OCI-LY3 (cell line): Measurements from ENCODE around the gene LSM5.

ENCODE experiments used
- H2AFZ ChIP-seq: fragments of 200-600, 300-600 bp; shearing (Covaris generic); 2 replicates; pipeline ENCODE4 v1.6.0; 2014; ENCODE audit warnings: antibody characterized with exemption, low read depth, low read length
- H3K27ac ChIP-seq: fragments of 200-600, 300-600 bp; sonication (generic); 2 replicates; pipeline ENCODE4 v1.5.1; 2014; ENCODE audit warnings: mild to moderate bottlenecking, low read length, moderate library complexity, mixed read lengths
- H3K27me3 ChIP-seq: fragments of 200-600, 300-600 bp; sonication (generic); 2 replicates; pipeline ENCODE4 v1.6.1; 2014; ENCODE audit warnings: low read depth, low read length, mixed read lengths
- H3K36me3 ChIP-seq: fragments of 200-600, 300-600 bp; sonication (generic); replicated peaks from 2 replicates; pipeline ENCODE3; 2014; ENCODE audit warnings: low read depth, low read length, mixed read lengths
- H3K4me1 ChIP-seq: fragments of 300-600, 200-600 bp; sonication (generic); 2 replicates; pipeline ENCODE4 v1.6.1; 2014; ENCODE audit warnings: low read length, mixed read lengths
- H3K4me2 ChIP-seq: fragments of 200-600, 300-600 bp; sonication (generic); 2 replicates; pipeline ENCODE4 v1.6.1; 2014; ENCODE audit warnings: low read length, mixed read lengths
- H3K4me3 ChIP-seq: fragments of 300-600, 200-600 bp; sonication (generic); 2 replicates; pipeline ENCODE4 v1.5.1; 2014; ENCODE audit warnings: antibody characterized with exemption, mild to moderate bottlenecking, low read length, moderate library complexity
- H3K79me2 ChIP-seq: fragments of 300-600, 200-600 bp; shearing (Covaris generic); 2 replicates; pipeline ENCODE4 v1.6.1; 2014; ENCODE audit warnings: mild to moderate bottlenecking, low read length, mixed read lengths
- H3K9ac ChIP-seq: fragments of 300-600, 200-600 bp; shearing (Covaris generic); 2 replicates; pipeline ENCODE4 v1.6.0; 2014; ENCODE audit warnings: mild to moderate bottlenecking, low read length, moderate library complexity
- H3K9me3 ChIP-seq: fragments of 200-600, 300-600 bp; shearing (Covaris generic); 2 replicates; pipeline ENCODE4 v1.6.1; 2014; ENCODE audit warnings: low read length, mixed read lengths; ENCODE audit not compliant: insufficient read depth
- H4K20me1 ChIP-seq: fragments of 200-600, 300-600 bp; sonication (generic); 2 replicates; pipeline ENCODE4 v1.6.1; 2016; ENCODE audit warnings: low read length, mixed read lengths; ENCODE audit not compliant: insufficient read depth
- EZH2phosphoT487 ChIP-seq: fragments of 200-600 bp; shearing (Covaris generic); IDR thresholded peaks from 2 replicates; pipeline ENCODE4 v1.6.1; 2018; ENCODE audit warnings: antibody characterized with exemption, mixed run types, low read depth
- TF ChIP-seq, protein P1 (sequence below): fragments of 200-600, 300-600 bp; sonication (generic); IDR thresholded peaks from 2 replicates; pipeline ENCODE4 v1.5.1; 2014; ENCODE audit warnings: antibody characterized with exemption, low read length, low read depth

The LSM5 gene

DNA sequence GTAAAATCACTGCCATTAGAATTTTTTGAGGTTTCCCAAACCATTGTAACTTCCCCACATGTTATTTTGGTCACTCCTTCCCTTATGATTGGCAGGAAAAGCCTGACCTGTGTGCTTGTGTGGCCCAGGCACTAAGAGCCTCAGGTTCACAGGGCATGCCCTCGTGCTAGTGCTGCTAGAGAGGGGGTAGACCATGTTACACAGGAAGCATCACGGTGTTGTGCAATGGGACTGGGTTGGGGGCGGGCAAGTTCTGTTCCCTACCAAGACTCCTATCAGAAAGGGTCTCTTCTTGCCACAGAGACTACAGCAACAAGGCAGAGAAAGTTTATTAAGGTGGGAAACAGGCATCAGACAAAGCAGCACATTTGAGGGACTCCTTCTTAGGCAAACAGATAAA, 32.2 kb downstream of the LSM5 start:
- Histone ChIP-seq H3K27me3 (no peaks in the 10 kb centered on the region), H3K9ac (no peak overlapping the region), H3K36me3 (no peaks in the 10 kb centered on the region), H3K4me1 (no peaks in the 10 kb centered on the region), H3K79me2 (no peaks in the 10 kb centered on the region), H3K9me3 (no peaks in the 10 kb centered on the region), H3K27ac (no peak overlapping the region), H4K20me1 (no peaks in the 10 kb centered on the region), H2AFZ (no peak overlapping the region), H3K4me3 (no peak overlapping the region), H3K4me2 (no peak overlapping the region)
- TF ChIP-seq, protein P1, sequence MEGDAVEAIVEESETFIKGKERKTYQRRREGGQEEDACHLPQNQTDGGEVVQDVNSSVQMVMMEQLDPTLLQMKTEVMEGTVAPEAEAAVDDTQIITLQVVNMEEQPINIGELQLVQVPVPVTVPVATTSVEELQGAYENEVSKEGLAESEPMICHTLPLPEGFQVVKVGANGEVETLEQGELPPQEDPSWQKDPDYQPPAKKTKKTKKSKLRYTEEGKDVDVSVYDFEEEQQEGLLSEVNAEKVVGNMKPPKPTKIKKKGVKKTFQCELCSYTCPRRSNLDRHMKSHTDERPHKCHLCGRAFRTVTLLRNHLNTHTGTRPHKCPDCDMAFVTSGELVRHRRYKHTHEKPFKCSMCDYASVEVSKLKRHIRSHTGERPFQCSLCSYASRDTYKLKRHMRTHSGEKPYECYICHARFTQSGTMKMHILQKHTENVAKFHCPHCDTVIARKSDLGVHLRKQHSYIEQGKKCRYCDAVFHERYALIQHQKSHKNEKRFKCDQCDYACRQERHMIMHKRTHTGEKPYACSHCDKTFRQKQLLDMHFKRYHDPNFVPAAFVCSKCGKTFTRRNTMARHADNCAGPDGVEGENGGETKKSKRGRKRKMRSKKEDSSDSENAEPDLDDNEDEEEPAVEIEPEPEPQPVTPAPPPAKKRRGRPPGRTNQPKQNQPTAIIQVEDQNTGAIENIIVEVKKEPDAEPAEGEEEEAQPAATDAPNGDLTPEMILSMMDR, result no peak
- TF ChIP-seq EZH2phosphoT487, result no peak

DNA sequence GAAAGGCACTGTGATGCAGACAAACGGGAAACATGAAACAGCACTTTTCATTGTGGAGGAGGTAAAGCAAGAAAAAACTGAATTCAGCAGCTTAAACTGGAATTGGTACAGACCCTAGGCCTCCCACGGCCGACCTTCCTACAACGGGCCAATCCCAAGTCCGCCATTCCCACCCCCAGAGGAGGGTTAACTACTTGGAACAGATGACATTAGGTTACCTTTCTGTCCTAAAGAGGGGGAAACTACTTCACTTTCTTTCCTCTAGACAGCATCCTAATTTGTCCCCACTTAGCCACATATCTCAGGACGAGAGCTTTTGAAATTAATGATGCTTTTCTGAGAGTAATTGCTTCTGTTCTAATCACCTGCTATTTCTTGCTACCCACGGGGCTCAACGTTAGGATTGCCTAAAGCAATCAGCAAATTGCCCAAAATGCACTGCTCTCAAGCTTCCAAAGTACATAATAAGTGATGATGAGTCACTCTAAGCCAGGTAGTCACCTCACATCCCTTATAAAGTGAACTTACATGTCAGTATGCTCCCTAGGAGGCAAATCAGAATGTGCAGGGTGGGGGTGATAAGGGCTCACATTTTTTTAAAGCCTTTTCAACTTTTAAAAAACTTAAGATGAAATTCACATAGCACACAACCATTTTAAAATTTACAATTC, 36.7 kb downstream of the LSM5 start:
- Histone ChIP-seq H3K4me1 (no peaks in the 10 kb centered on the region), H3K4me2 (no peak overlapping the region), H3K9ac (no peak overlapping the region), H3K79me2 (no peaks in the 10 kb centered on the region), H3K4me3 (no peak overlapping the region), H3K27ac (no peak overlapping the region), H3K36me3 (no peaks in the 10 kb centered on the region), H4K20me1 (no peaks in the 10 kb centered on the region), H2AFZ (no peak overlapping the region), H3K9me3 (no peaks in the 10 kb centered on the region), H3K27me3 (no peaks in the 10 kb centered on the region)
- TF ChIP-seq, protein P1, result no peak
- no peak for TF ChIP-seq EZH2phosphoT487

DNA sequence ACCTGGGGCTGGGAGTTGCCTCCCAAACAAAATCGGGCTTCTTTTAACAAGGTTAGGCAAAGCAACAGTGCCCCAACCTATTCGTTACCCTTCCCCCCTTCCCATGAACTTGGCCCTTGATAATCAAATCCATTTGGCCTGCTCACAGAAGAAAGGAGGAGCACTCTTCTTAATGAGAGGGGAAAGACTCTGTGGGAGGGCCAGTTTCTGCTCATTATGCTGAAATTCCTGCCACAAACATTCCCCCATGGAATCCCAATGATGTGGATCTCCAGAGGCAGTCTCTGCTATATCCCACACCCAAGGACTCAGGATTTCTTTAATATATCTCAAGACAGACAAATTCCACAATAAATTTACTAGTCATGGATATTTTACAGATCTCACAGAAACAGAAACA, 43.0 kb downstream of the LSM5 start:
- H3K36me3 ChIP-seq, result no peaks in the 10 kb centered on the region
- H3K9me3 ChIP-seq, result no peaks in the 10 kb centered on the region
- no peaks in the 10 kb centered on the region for H3K27me3 ChIP-seq
- H3K27ac ChIP-seq, result no peak overlapping the region
- no peak overlapping the region for H3K9ac ChIP-seq
- no peaks in the 10 kb centered on the region for H3K79me2 ChIP-seq
- H3K4me3 ChIP-seq, result no peak overlapping the region
- no peak overlapping the region for H3K4me2 ChIP-seq
- H4K20me1 ChIP-seq, result no peaks in the 10 kb centered on the region
- H2AFZ ChIP-seq, result no peak overlapping the region
- no peaks in the 10 kb centered on the region for H3K4me1 ChIP-seq
- TF ChIP-seq, protein P1, result no peak
- no peak for TF ChIP-seq EZH2phosphoT487

DNA sequence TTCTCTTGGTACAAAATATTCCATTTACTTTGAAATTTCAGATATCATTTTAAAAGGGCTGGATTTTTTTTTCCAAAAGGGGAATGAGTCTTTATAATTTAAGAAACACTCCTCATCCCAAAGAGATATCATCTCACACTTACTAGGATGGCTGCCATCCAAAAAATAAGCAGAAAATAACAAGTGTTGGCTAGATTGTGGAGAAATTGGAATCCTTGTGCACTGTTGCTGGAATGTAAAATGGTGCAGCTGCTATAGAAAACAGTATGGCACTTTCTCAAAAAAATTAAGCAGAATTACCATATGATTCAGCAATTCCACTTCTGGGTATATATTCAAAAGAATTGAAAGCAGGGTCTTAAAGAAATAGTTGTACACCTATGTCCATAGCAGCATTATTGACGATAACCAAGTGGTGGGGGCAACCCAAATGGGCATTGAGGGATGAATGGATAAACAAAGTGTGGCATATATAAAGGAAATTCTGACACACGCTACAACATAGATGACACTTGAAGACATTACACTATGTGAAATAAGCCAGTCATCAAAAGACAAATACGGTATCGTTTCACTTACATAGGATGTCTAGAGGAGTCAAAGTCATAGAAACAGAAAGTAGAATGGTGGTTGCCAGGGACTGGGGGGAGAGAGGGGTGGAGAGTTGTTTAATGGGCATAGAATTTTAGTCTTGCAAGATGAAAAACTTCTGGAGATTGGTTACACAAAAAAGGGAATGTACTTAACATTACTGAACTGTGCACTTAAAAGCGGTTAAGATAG, 53.8 kb downstream of the LSM5 start:
- Histone ChIP-seq H3K4me2 (no peak overlapping the region), H3K4me1 (no peaks in the 10 kb centered on the region), H4K20me1 (no peaks in the 10 kb centered on the region), H3K4me3 (no peak overlapping the region), H2AFZ (no peak overlapping the region), H3K9me3 (no peaks in the 10 kb centered on the region), H3K27me3 (no peaks in the 10 kb centered on the region), H3K36me3 (no peaks in the 10 kb centered on the region), H3K9ac (no peak overlapping the region), H3K27ac (no peak overlapping the region), H3K79me2 (no peaks in the 10 kb centered on the region)
- TF ChIP-seq EZH2phosphoT487, result no peak
